K562 (cell line): Measurements from ENCODE around the gene WDR46. TPM values are rescaled to one million over a fixed set of nuclear protein-coding genes. Genes with fewer than 3 reads are reported as not detected.

Experiments used
- ASH1L ChIP-seq: fragments of 450-650 bp; IDR thresholded peaks from 2 replicates; pipeline ENCODE4 v1.6.1; 2018; ENCODE audit warnings: borderline replicate concordance, mild to moderate bottlenecking, low read depth; ENCODE audit not compliant: partially characterized antibody
- BCLAF1 ChIP-seq, 2 experiments: fragments of 450-650 bp in 1 of 2; IDR thresholded peaks; 2 replicates each; pipeline ENCODE4 v1.6.1; 2011 to 2017; ENCODE audit warnings: low read depth in 2 of 2, antibody characterized with exemption in 1 of 2, borderline replicate concordance in 1 of 2, low read length in 1 of 2, mild to moderate bottlenecking in 1 of 2, mixed read lengths in 1 of 2; ENCODE audit not compliant: control insufficient read depth in 1 of 2
- C11orf30 ChIP-seq: fragments of 450-650 bp; IDR thresholded peaks from 2 replicates; pipeline ENCODE4 v1.6.1; 2016; ENCODE audit warnings: low read depth, mild to moderate bottlenecking
- CBFA2T2 ChIP-seq: fragments of 450-650 bp; conservative IDR thresholded peaks from 2 replicates; pipeline ENCODE4 v1.6.1; 2017; ENCODE audit warnings: mild to moderate bottlenecking
- CBFA2T3 ChIP-seq: fragments of 450-650 bp; IDR thresholded peaks from 2 replicates; pipeline ENCODE4 v1.6.1; 2017
- ELK1 ChIP-seq: sonication (generic); formaldehyde crosslinking; IDR thresholded peaks from 2 replicates; pipeline ENCODE4 v1.8.1; 2022; ENCODE audit warnings: missing genetic modification reagents
- ETS2 ChIP-seq: IDR thresholded peaks from 2 replicates; pipeline ENCODE4 v1.6.1; 2016; ENCODE audit warnings: borderline replicate concordance, missing genetic modification characterization, mild to moderate bottlenecking, moderate library complexity, missing compliant biosample characterization; ENCODE audit not compliant: poor library complexity, severe bottlenecking
- ETV5 ChIP-seq: sonication (generic); formaldehyde crosslinking; IDR thresholded peaks from 2 replicates; pipeline ENCODE4 v1.4.0; 2020; ENCODE audit warnings: low read depth, mild to moderate bottlenecking, missing genetic modification reagents
- FOS ChIP-seq: IDR thresholded peaks from 3 replicates; pipeline ENCODE4 v1.6.1; 2011; ENCODE audit not compliant: insufficient read length; ENCODE audit errors: extremely low read depth
- FOXJ3 ChIP-seq: sonication (generic); formaldehyde crosslinking; IDR thresholded peaks from 2 replicates; pipeline ENCODE4 v1.4.0; 2020; ENCODE audit warnings: mild to moderate bottlenecking, missing genetic modification reagents
- FOXO4 ChIP-seq: fragments of 450-650 bp; formaldehyde crosslinking; IDR thresholded peaks from 2 replicates; pipeline ENCODE4 v1.4.0; 2020; ENCODE audit warnings: mild to moderate bottlenecking, moderate library complexity
- HDAC8 ChIP-seq: fragments of 450-650 bp; IDR thresholded peaks from 2 replicates; pipeline ENCODE4 v1.6.1; 2016; ENCODE audit warnings: mild to moderate bottlenecking, missing genetic modification characterization, moderate library complexity, missing compliant biosample characterization
- HDGF ChIP-seq: fragments of 450-650 bp; IDR thresholded peaks from 2 replicates; pipeline ENCODE4 v1.6.1; 2016
- MEF2D ChIP-seq: conservative IDR thresholded peaks from 2 replicates; pipeline ENCODE4 v1.6.1; 2016; ENCODE audit warnings: low read depth, missing genetic modification characterization, missing compliant biosample characterization
- PHTF2 ChIP-seq: fragments of 250-450 bp; sonication (Bioruptor Pico); IDR thresholded peaks from 2 replicates; pipeline ENCODE4 v1.5.0; 2021; ENCODE audit warnings: mild to moderate bottlenecking
- RBM14 ChIP-seq: fragments of 200-400 bp; formaldehyde crosslinking; IDR thresholded peaks from 2 replicates; pipeline ENCODE4 v1.6.1; 2018; ENCODE audit warnings: low read depth, mild to moderate bottlenecking, low read length, moderate library complexity, borderline replicate concordance; ENCODE audit not compliant: insufficient read depth
- ZBTB1 ChIP-seq: sonication (generic); formaldehyde crosslinking; IDR thresholded peaks from 2 replicates; pipeline ENCODE4 v1.8.1; 2023; ENCODE audit warnings: missing genetic modification reagents, low read depth, mild to moderate bottlenecking, borderline replicate concordance
- ZNF717 ChIP-seq: fragments of 250-450 bp; sonication (Bioruptor Pico); IDR thresholded peaks from 2 replicates; pipeline ENCODE4 v1.5.0; 2021
- polyA plus RNA-seq, 8 experiments: library from polyadenylated mRNA; depleted of rRNA in 4 of 8; stranded (reverse) in 5 of 8; unstranded in 3 of 8; fragments of >200 nt; fragmentation: Nextera tagmentation in 2 of 8; fragmentation: Illumina TruSeq in 1 of 8; extraction: Ambion mirVana in 2 of 8; extraction: Trizol in 1 of 8; gene quantifications; 2 replicates each; pipeline versions ENCODE4 v1.2.1 to v1.2.3, GENCODE V29; 2011 to 2014; ENCODE audit warnings: inconsistent platforms in 1 of 8, missing spikeins in 1 of 8
- total RNA-seq, 7 experiments: library from RNA; depleted of rRNA in 6 of 7; stranded (reverse); fragments of >200 nt in 6 of 7; fragmentation: Illumina TruSeq in 2 of 7; extraction: Trizol in 2 of 7; gene quantifications; 2 replicates each; pipeline versions ENCODE4 v1.2.1 to v1.2.3, GENCODE V29; 2011 to 2021; ENCODE audit warnings: low replicate concordance in 1 of 7
- TF ChIP-seq, protein P1 (sequence below), 2 experiments: IDR thresholded peaks; 2 replicates each; pipeline ENCODE4 v1.6.1; 2012; ENCODE audit warnings: improper control_type of control experiment in 2 of 2, low read depth in 2 of 2, low read length in 2 of 2, borderline replicate concordance in 1 of 2

The WDR46 gene
- total and polyA plus RNA-seq, 9 of the 15 experiments (the other 6 are each of a cell fraction or from before 2014, with no cell fraction given): 8.9 to 146 (median 93.1) TPM

- no peak for TF ChIP-seq MEF2D
- no peak for TF ChIP-seq HDAC8 (tag)
- TF ChIP-seq CBFA2T3: peak; percentile 38; the same call in 1 of the 2 replicates
- TF ChIP-seq ELK1 (CRISPR knock-in tag): no peak
- TF ChIP-seq BCLAF1 (IDR thresholded peaks at IDR 0.05; ENCODE audit: borderline replicate concordance in 1 of 2, control insufficient read depth in 1 of 2, low read depth in 2 of 2, low read length in 1 of 2): peak; percentile 56 to 89; a peak in 1 of 4 replicates
- TF ChIP-seq FOXO4 (CRISPR knock-in tag): no peak; the same call in none of the 2 replicates
- TF ChIP-seq ASH1L: no peak
- TF ChIP-seq PHTF2 (CRISPR knock-in tag): no peak
- no peak for TF ChIP-seq FOS
- TF ChIP-seq HDGF: no peak
- no peak for TF ChIP-seq FOXJ3 (CRISPR knock-in tag)
- TF ChIP-seq ZNF717 (CRISPR knock-in tag): 0 out of 2 replicates have a peak, but pooled peaks have one; percentile 76
- peak; percentile 90; the same call in 1 of the 2 replicates for TF ChIP-seq ZBTB1 (CRISPR knock-in tag)
- TF ChIP-seq ETV5 (CRISPR knock-in tag): peak; percentile 90; the same call in 1 of the 2 replicates
- TF ChIP-seq, protein P1, sequence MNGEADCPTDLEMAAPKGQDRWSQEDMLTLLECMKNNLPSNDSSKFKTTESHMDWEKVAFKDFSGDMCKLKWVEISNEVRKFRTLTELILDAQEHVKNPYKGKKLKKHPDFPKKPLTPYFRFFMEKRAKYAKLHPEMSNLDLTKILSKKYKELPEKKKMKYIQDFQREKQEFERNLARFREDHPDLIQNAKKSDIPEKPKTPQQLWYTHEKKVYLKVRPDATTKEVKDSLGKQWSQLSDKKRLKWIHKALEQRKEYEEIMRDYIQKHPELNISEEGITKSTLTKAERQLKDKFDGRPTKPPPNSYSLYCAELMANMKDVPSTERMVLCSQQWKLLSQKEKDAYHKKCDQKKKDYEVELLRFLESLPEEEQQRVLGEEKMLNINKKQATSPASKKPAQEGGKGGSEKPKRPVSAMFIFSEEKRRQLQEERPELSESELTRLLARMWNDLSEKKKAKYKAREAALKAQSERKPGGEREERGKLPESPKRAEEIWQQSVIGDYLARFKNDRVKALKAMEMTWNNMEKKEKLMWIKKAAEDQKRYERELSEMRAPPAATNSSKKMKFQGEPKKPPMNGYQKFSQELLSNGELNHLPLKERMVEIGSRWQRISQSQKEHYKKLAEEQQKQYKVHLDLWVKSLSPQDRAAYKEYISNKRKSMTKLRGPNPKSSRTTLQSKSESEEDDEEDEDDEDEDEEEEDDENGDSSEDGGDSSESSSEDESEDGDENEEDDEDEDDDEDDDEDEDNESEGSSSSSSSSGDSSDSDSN (IDR thresholded peaks at IDR 0.05; ENCODE audit: borderline replicate concordance in 1 of 2, low read depth in 2 of 2, low read length in 2 of 2): no peak
- no peak for TF ChIP-seq ETS2 (tag)
- peak; percentile 54; the same call in 1 of the 2 replicates for TF ChIP-seq RBM14
- no peak for TF ChIP-seq CBFA2T2
- no peak for TF ChIP-seq C11orf30
Observed at GRCh38 chr6:33276864-33277662, 12.0 kb downstream of the WDR46 start, which contains the start of gene B3GALT4 (continued).
